BLaER1 treated with 17β-estradiol and CSF1 and Interleukin-3, amounts not matched to agents 10 nM and 100 nM (cell line): ENCODE measurements around the gene RPS28.
"Not testable (repeated sequence)": the region's sequence is repeated elsewhere in the genome, so short reads cannot be mapped to it uniquely, and the experiment has no call there.

ENCODE experiments used
- H3K27ac ChIP-seq, 11 experiments: shearing (Covaris generic); formaldehyde crosslinking; 2 replicates each; pipeline ENCODE4 v1.8.1; 2022
- H3K27me3 ChIP-seq, 11 experiments: shearing (Covaris generic); formaldehyde crosslinking; 2 replicates each; pipeline ENCODE4 v1.8.1; 2022
- H3K36me3 ChIP-seq, 11 experiments: shearing (Covaris generic); formaldehyde crosslinking; 2 replicates each; pipeline ENCODE4 v1.8.1; 2022
- H3K4me1 ChIP-seq, 10 experiments: shearing (Covaris generic); formaldehyde crosslinking; 2 replicates each; pipeline ENCODE4 v1.8.1; 2022
- H3K4me2 ChIP-seq, 11 experiments: shearing (Covaris generic); formaldehyde crosslinking; 2 replicates each; pipeline ENCODE4 v1.8.1; 2022
- H3K4me3 ChIP-seq, 10 experiments: shearing (Covaris generic); formaldehyde crosslinking; 2 replicates each; pipeline ENCODE4 v1.8.1; 2022
- H3K9ac ChIP-seq, 11 experiments: shearing (Covaris generic); formaldehyde crosslinking; 2 replicates each; pipeline ENCODE4 v1.8.1; 2022
- H3K9me3 ChIP-seq, 11 experiments: shearing (Covaris generic); formaldehyde crosslinking; replicated peaks in 1 of 11; 2 replicates each; pipeline ENCODE4 v1.8.1; 2022
- H4K20me1 ChIP-seq, 11 experiments: shearing (Covaris generic); formaldehyde crosslinking; 2 replicates each; pipeline ENCODE4 v1.8.1; 2022
- Cebpa-rat ChIP-seq, 11 experiments: shearing (Covaris generic); IDR thresholded peaks; 2 replicates each; pipeline ENCODE4 v1.8.1; 2022

Gene RPS28

GRCh38 chr19:8321067-8321985 is at the start of gene RPS28, which contains the start of gene NDUFA7:
Gene RPS28 (plus strand): TSS chr19:8321496. CDS start chr19:8321531, 35 bp downstream.
Gene NDUFA7 (minus strand): TSS chr19:8321375. CDS start chr19:8321358, 17 bp downstream.
- Histone ChIP-seq H3K9ac (peak within 1 kb of the TSS; percentile 95 to 100 (median 98)), H3K4me1 (peaks cover 41 to 71% (median 62%) of the 10 kb centered on the region in 10 experiments), H3K36me3 (peaks cover 23 to 48% (median 33%) of the 10 kb centered on the region in 11 experiments), H3K4me2 (peak within 1 kb of the TSS; percentile 91 to 100 (median 99)), H3K27me3 (no peaks in the 10 kb centered on the region), H3K4me3 (peak within 1 kb of the TSS; percentile 82 to 99 (median 94)), H3K9me3 (peaks cover 0 to 5% (median 0%) of the 10 kb centered on the region in 11 experiments; a peak in 4 of 22 replicates), H3K27ac (peak within 1 kb of the TSS; percentile 86 to 99 (median 96)), H4K20me1 (peaks cover 26 to 44% (median 35%) of the 10 kb centered on the region in 11 experiments; a peak in 21 of 22 replicates)
- no peak for TF ChIP-seq Cebpa-rat (IDR thresholded peaks at IDR 0.05)

GRCh38 chr19:8276508-8276907 is 44.8 kb upstream of the RPS28 start:
- not testable (repeated sequence) for H3K4me3 ChIP-seq, H3K9me3 ChIP-seq, H3K9ac ChIP-seq, H3K36me3 ChIP-seq, H3K27me3 ChIP-seq, H3K4me2 ChIP-seq, H3K4me1 ChIP-seq, H3K27ac ChIP-seq, H4K20me1 ChIP-seq

DNA sequence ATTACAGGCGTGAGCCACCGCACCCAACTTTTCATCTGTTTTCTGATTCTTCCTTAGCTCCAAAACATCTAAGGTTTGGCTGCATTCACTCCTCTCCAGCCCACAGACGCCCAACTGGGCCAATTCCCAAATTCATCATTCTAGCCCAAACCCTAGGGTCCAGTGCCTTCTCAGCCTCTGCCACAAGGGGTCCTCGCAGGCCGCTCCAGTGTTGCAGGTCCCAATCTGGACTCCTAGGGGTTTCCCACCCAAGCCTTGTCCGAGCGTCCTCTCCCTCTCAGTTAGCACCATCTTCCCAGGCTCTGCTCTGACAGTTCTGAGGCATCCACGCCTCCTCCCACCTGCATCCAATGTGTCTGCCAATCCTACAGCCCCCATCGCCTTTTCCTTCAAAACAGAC is 30.0 kb upstream of the RPS28 start:
- H3K9ac ChIP-seq, H3K4me2 ChIP-seq, H3K27me3 ChIP-seq, H3K4me1 ChIP-seq, H3K36me3 ChIP-seq, H3K9me3 ChIP-seq, H3K4me3 ChIP-seq, H4K20me1 ChIP-seq, H3K27ac ChIP-seq: not testable (repeated sequence)

- TF ChIP-seq Cebpa-rat (IDR thresholded peaks at IDR 0.05): no peak
- Histone ChIP-seq H3K4me3 (no peak overlapping the region), H3K9me3 (no peaks in the 10 kb centered on the region), H3K36me3 (peaks cover 0 to 51% (median 37%) of the 10 kb centered on the region in 11 experiments; a peak in 16 of 22 replicates), H3K4me1 (peaks cover 4 to 50% (median 35%) of the 10 kb centered on the region in 10 experiments), H3K27ac (no peak overlapping the region), H4K20me1 (peaks cover 0 to 58% (median 51%) of the 10 kb centered on the region in 11 experiments; a peak in 17 of 22 replicates), H3K27me3 (peaks cover 0 to 57% (median 0%) of the 10 kb centered on the region in 11 experiments; a peak in 5 of 22 replicates), H3K9ac (0 out of 22 replicates have a peak overlapping the region, but pooled peaks of 1 of the 11 experiments have one; percentile 9), H3K4me2 (peak overlapping the region in 1 of 11 experiments; percentile 12; a peak in 1 of 22 replicates)
Observed at GRCh38 chr19:8302357-8302691, 19.0 kb upstream of the RPS28 start.

- Histone ChIP-seq H3K27me3 (peaks cover 0 to 61% (median 0%) of the 10 kb centered on the region in 11 experiments; a peak in 5 of 22 replicates), H3K27ac (no peak overlapping the region), H3K4me3 (no peak overlapping the region), H4K20me1 (peaks cover 0 to 62% (median 51%) of the 10 kb centered on the region in 11 experiments; a peak in 17 of 22 replicates), H3K4me2 (0 out of 22 replicates have a peak overlapping the region, but pooled peaks of 1 of the 11 experiments have one; percentile 12), H3K4me1 (peaks cover 8 to 54% (median 39%) of the 10 kb centered on the region in 10 experiments), H3K9me3 (no peaks in the 10 kb centered on the region), H3K9ac (0 out of 22 replicates have a peak overlapping the region, but pooled peaks of 1 of the 11 experiments have one; percentile 9), H3K36me3 (peaks cover 0 to 51% (median 37%) of the 10 kb centered on the region in 11 experiments; a peak in 16 of 22 replicates)
- no peak for TF ChIP-seq Cebpa-rat (IDR thresholded peaks at IDR 0.05)
Observed at GRCh38 chr19:8302734-8303133, 18.6 kb upstream of the RPS28 start.

- H4K20me1 ChIP-seq: peaks cover 0 to 72% (median 57%) of the 10 kb centered on the region in 11 experiments; a peak in 17 of 22 replicates
- peak overlapping the region in 1 of 11 experiments; percentile 96; a peak in 2 of 22 replicates for H3K9ac ChIP-seq
Observed at GRCh38 chr19:8304841-8305621, 16.3 kb upstream of the RPS28 start.

DNA sequence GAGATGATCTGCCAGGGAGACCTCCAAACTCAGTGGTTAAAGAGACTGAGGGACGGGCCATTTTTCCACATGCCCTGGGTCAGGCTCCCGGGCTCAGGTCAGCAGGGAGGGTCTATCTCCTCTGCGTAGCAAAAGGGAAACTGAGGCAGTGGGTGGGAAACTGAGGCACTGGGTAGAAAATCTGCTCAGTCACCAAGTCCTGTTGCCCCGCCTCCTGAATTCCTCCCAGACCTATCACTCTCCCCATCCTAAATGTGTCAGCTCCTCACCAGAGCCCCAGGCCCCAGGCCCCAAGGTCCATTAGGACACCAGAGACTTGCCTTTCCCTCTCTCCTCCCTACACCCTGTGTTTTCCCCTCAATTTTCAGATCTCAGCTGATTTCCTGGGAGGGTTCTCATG is 15.5 kb upstream of the RPS28 start:
- H3K9me3 ChIP-seq: no peaks in the 10 kb centered on the region
- H3K27ac ChIP-seq: peak overlapping the region in 3 of 11 experiments; percentile 87 to 93 (median 91); a peak in 4 of 22 replicates
- peak overlapping the region in 5 of 11 experiments; percentile 90 to 96 (median 92); a peak in 10 of 22 replicates for H3K9ac ChIP-seq
- peaks cover 19 to 68% (median 53%) of the 10 kb centered on the region in 10 experiments for H3K4me1 ChIP-seq
- H3K27me3 ChIP-seq: peaks cover 0 to 64% (median 0%) of the 10 kb centered on the region in 11 experiments; a peak in 5 of 22 replicates
- peaks cover 14 to 69% (median 57%) of the 10 kb centered on the region in 11 experiments for H3K36me3 ChIP-seq
- peaks cover 0 to 78% (median 57%) of the 10 kb centered on the region in 11 experiments; a peak in 18 of 22 replicates for H4K20me1 ChIP-seq
- H3K4me2 ChIP-seq: peak overlapping the region in 9 of 11 experiments; percentile 91 to 100 (median 99); a peak in 17 of 22 replicates
- H3K4me3 ChIP-seq: 0 out of 20 replicates have a peak overlapping the region, but pooled peaks of 1 of the 10 experiments have one; percentile 66
- no peak for TF ChIP-seq Cebpa-rat (IDR thresholded peaks at IDR 0.05)

More at GRCh38 chr19:8304841-8305621, 16.3 kb upstream of the RPS28 start:
- Histone ChIP-seq H3K36me3 (peaks cover 7 to 61% (median 50%) of the 10 kb centered on the region in 11 experiments; a peak in 20 of 22 replicates), H3K4me1 (peaks cover 19 to 68% (median 53%) of the 10 kb centered on the region in 10 experiments), H3K27ac (no peak overlapping the region), H3K9me3 (no peaks in the 10 kb centered on the region), H3K4me3 (no peak overlapping the region), H3K27me3 (peaks cover 0 to 64% (median 0%) of the 10 kb centered on the region in 11 experiments; a peak in 5 of 22 replicates), H3K4me2 (peak overlapping the region in 7 of 11 experiments; percentile 23 to 100 (median 98); a peak in 11 of 22 replicates)
- TF ChIP-seq Cebpa-rat (IDR thresholded peaks at IDR 0.05): no peak
